SK-N-SH (cell line): ENCODE results near the gene SVOP.

Experiments used
- EP300 ChIP-seq, 2 experiments: IDR thresholded peaks; 2 replicates each; pipeline versions ENCODE4 v1.4.0 to v1.6.1; 2012; ENCODE audit warnings: borderline replicate concordance in 1 of 2, low read depth in 1 of 2, low read length in 1 of 2
- JUND ChIP-seq: IDR thresholded peaks from 2 replicates; pipeline ENCODE4 v1.4.0; 2012
- SMC3 ChIP-seq: IDR thresholded peaks from 2 replicates; pipeline ENCODE4 v1.6.1; 2012; ENCODE audit warnings: low read depth, low read length, improper control_type of control experiment
- TF ChIP-seq, protein P1 (sequence below): fragments of 200-600 bp; sonication (generic); IDR thresholded peaks from 2 replicates; pipeline ENCODE4 v1.6.1; 2017; ENCODE audit warnings: antibody characterized with exemption, mild to moderate bottlenecking, moderate library complexity

DNA sequence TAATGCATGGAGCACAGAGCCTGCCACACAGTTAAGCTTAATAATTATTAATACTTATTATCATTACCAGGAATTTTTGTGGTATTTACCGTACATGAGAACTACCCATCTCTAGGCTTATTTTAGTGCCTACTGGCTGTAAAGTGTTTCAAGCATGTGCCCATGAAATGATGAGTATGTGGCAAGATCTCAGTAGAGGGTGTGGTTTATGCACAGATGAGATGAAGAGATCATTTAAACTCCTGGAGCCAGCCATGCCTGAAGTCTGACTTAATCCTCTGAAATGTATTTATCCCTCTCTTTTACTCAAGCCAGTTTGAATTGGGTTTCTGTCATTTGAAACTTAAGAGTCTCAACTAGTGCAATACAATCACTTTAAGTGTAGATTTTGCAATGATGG, 80.7 kb downstream of the SVOP start:
- TF ChIP-seq, protein P1, sequence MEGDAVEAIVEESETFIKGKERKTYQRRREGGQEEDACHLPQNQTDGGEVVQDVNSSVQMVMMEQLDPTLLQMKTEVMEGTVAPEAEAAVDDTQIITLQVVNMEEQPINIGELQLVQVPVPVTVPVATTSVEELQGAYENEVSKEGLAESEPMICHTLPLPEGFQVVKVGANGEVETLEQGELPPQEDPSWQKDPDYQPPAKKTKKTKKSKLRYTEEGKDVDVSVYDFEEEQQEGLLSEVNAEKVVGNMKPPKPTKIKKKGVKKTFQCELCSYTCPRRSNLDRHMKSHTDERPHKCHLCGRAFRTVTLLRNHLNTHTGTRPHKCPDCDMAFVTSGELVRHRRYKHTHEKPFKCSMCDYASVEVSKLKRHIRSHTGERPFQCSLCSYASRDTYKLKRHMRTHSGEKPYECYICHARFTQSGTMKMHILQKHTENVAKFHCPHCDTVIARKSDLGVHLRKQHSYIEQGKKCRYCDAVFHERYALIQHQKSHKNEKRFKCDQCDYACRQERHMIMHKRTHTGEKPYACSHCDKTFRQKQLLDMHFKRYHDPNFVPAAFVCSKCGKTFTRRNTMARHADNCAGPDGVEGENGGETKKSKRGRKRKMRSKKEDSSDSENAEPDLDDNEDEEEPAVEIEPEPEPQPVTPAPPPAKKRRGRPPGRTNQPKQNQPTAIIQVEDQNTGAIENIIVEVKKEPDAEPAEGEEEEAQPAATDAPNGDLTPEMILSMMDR, result no peak
- TF ChIP-seq SMC3 (no peak), JUND (no peak), EP300 (IDR thresholded peaks at IDR 0.05; ENCODE audit: borderline replicate concordance in 1 of 2, low read depth in 1 of 2, low read length in 1 of 2) (no peak)
